ENCODE results near the gene ITSN1. TPM values are rescaled to one million over a fixed set of nuclear protein-coding genes. Genes with fewer than 3 reads are reported as not detected.

ITSN1 gene
- total and polyA plus RNA-seq, 3 donors from 2014 or later, result 20.0 to 56.6 (median 48.4) TPM

GRCh38 chr21:33699277-33699676 is 57.0 kb downstream of the ITSN1 start:
- H3K4me3 ChIP-seq, result no peak overlapping the region
- no peak for DNase-seq
- no peaks in the 10 kb centered on the region for H3K4me1 ChIP-seq
- 91 to 93% methylated on average over 2 of the region's 2 CpGs for WGBS, 2 donors
- no peaks in the 10 kb centered on the region for H3K9me3 ChIP-seq
- TF ChIP-seq POLR2A (IDR thresholded peaks at IDR 0.05), result no peak
- TF ChIP-seq CTCF (IDR thresholded peaks at IDR 0.05), result no peak
- no peak overlapping the region for H3K27ac ChIP-seq
- intact Hi-C loops (cut with DNase I; ENCODE audit: low total_unique reads), result no loop called here
- no peaks in the 10 kb centered on the region for H3K36me3 ChIP-seq (ENCODE audit: low read depth, missing control alignments)
- H3K27me3 ChIP-seq, result no peaks in the 10 kb centered on the region

- intact Hi-C loops (cut with DNase I; ENCODE audit: low total_unique reads), result no loop called here
- no peak for DNase-seq
- Histone ChIP-seq H3K27ac (no peak overlapping the region), H3K9me3 (no peaks in the 10 kb centered on the region), H3K4me1 (no peaks in the 10 kb centered on the region), H3K36me3 (ENCODE audit: low read depth, missing control alignments) (no peaks in the 10 kb centered on the region), H3K27me3 (no peaks in the 10 kb centered on the region), H3K4me3 (no peak overlapping the region)
- TF ChIP-seq POLR2A (IDR thresholded peaks at IDR 0.05) (no peak), CTCF (IDR thresholded peaks at IDR 0.05) (no peak)
- 92 to 96% methylated on average over 3 of the region's 3 CpGs for WGBS, 2 donors
These were observed 58.2 kb downstream of the ITSN1 start for GRCh38 chr21:33700491-33700890.

- WGBS, 2 donors, result 78 to 91% methylated on average over 10 of the region's 10 CpGs
- Histone ChIP-seq H3K4me3 (no peak overlapping the region), H3K9me3 (no peaks in the 10 kb centered on the region), H3K27ac (no peak overlapping the region), H3K4me1 (no peaks in the 10 kb centered on the region), H3K36me3 (ENCODE audit: low read depth, missing control alignments) (no peaks in the 10 kb centered on the region), H3K27me3 (no peaks in the 10 kb centered on the region)
- intact Hi-C loops (cut with DNase I; ENCODE audit: low total_unique reads), result no loop called here
- no peak for DNase-seq
- no peak for TF ChIP-seq CTCF (IDR thresholded peaks at IDR 0.05)
- no peak for TF ChIP-seq POLR2A (IDR thresholded peaks at IDR 0.05)
These were observed 61.7 kb downstream of the ITSN1 start for GRCh38 chr21:33703750-33704606.

- no peaks in the 10 kb centered on the region for H3K4me1 ChIP-seq
- intact Hi-C loops (cut with DNase I; ENCODE audit: low total_unique reads), result no loop called here
- no peak overlapping the region for H3K4me3 ChIP-seq
- H3K27me3 ChIP-seq, result no peaks in the 10 kb centered on the region
- no peaks in the 10 kb centered on the region for H3K36me3 ChIP-seq (ENCODE audit: low read depth, missing control alignments)
- H3K27ac ChIP-seq, result no peak overlapping the region
- TF ChIP-seq CTCF (IDR thresholded peaks at IDR 0.05) (no peak), POLR2A (IDR thresholded peaks at IDR 0.05) (no peak)
- no peaks in the 10 kb centered on the region for H3K9me3 ChIP-seq
- no peak for DNase-seq
These were observed 65.5 kb downstream of the ITSN1 start for GRCh38 chr21:33707846-33708245.

GRCh38 chr21:33708874-33709273 is 66.6 kb downstream of the ITSN1 start:
- Histone ChIP-seq H3K36me3 (ENCODE audit: low read depth, missing control alignments) (no peaks in the 10 kb centered on the region), H3K27ac (no peak overlapping the region), H3K27me3 (no peaks in the 10 kb centered on the region), H3K4me1 (no peaks in the 10 kb centered on the region), H3K9me3 (no peaks in the 10 kb centered on the region), H3K4me3 (no peak overlapping the region)
- no peak for TF ChIP-seq POLR2A (IDR thresholded peaks at IDR 0.05)
- TF ChIP-seq CTCF (IDR thresholded peaks at IDR 0.05), result no peak
- no peak for DNase-seq
- WGBS, 2 donors, result 93 to 96% methylated on average over 2 of the region's 2 CpGs
- intact Hi-C loops (cut with DNase I; ENCODE audit: low total_unique reads), result no loop called here
